ENCODE data around the gene COL12A1.

The COL12A1 gene

GRCh38 chr6:75176076-75176582, 29.7 kb downstream of the COL12A1 start:
- DNase-seq, result no peak

- DNase-seq, result no peak
Measured at GRCh38 chr6:75171986-75172385, 33.9 kb downstream of the COL12A1 start.

- peak; percentile 86 for DNase-seq
Measured at GRCh38 chr6:75171567-75171966, 34.3 kb downstream of the COL12A1 start.

- no peak for DNase-seq
Measured at GRCh38 chr6:75170691-75171560, 34.9 kb downstream of the COL12A1 start.

- no peak for DNase-seq
Measured at GRCh38 chr6:75169689-75170586, 35.9 kb downstream of the COL12A1 start.

- DNase-seq, result peak; percentile 55
Measured at GRCh38 chr6:75167851-75168250, 38.0 kb downstream of the COL12A1 start.

GRCh38 chr6:75167325-75167724, 38.5 kb downstream of the COL12A1 start:
- DNase-seq, result no peak

GRCh38 chr6:75166773-75167172, 39.1 kb downstream of the COL12A1 start:
- DNase-seq, result no peak

- no peak for DNase-seq
Measured at GRCh38 chr6:75166236-75166635, 39.6 kb downstream of the COL12A1 start.

GRCh38 chr6:75158176-75158575, 47.7 kb downstream of the COL12A1 start:
- no peak for DNase-seq

GRCh38 chr6:75157336-75157735, 48.5 kb downstream of the COL12A1 start:
- DNase-seq, result no peak

- DNase-seq, result no peak
Measured at GRCh38 chr6:75156186-75156878, 49.5 kb downstream of the COL12A1 start.

- DNase-seq, result no peak
Measured at GRCh38 chr6:75155631-75156030, 50.2 kb downstream of the COL12A1 start.

- no peak for DNase-seq
Measured at GRCh38 chr6:75154973-75155372, 50.9 kb downstream of the COL12A1 start.

GRCh38 chr6:75150685-75151412, 55.0 kb downstream of the COL12A1 start:
- DNase-seq, result no peak

- DNase-seq, result no peak
Measured at GRCh38 chr6:75149696-75150095, 56.2 kb downstream of the COL12A1 start.

GRCh38 chr6:75149240-75149639, 56.6 kb downstream of the COL12A1 start:
- DNase-seq, result no peak

GRCh38 chr6:75147512-75147911, 58.3 kb downstream of the COL12A1 start:
- DNase-seq, result peak; percentile 64

GRCh38 chr6:75145976-75146375, 59.9 kb downstream of the COL12A1 start:
- DNase-seq, result no peak

GRCh38 chr6:75145211-75145610, 60.6 kb downstream of the COL12A1 start:
- DNase-seq, result no peak

GRCh38 chr6:75144386-75144785, 61.5 kb downstream of the COL12A1 start:
- DNase-seq, result no peak

- DNase-seq, result peak; percentile 93
Measured at GRCh38 chr6:75143191-75143590, 62.7 kb downstream of the COL12A1 start.

All from fibroblast of skin of scalp (primary cell).